H9 (cell line): ENCODE measurements around the gene MYOF. TPM values are rescaled to one million over a fixed set of nuclear protein-coding genes. Genes with fewer than 3 reads are reported as not detected.

Source experiments
- DNase-seq: peaks from one replicate; pipeline ENCODE4 v3.0.0-alpha.2; 2017
- H2AFZ ChIP-seq: one replicate; pipeline ENCODE4 v1.6.1; 2013; ENCODE audit warnings: mild to moderate bottlenecking, low read length, control low read depth, moderate library complexity
- H2AK5ac ChIP-seq: 2 replicates; pipeline ENCODE4 v1.6.1; 2013; ENCODE audit warnings: low read length, control low read depth, mixed read lengths; ENCODE audit not compliant: insufficient read length
- H2BK120ac ChIP-seq: one replicate; pipeline ENCODE4 v1.6.1; 2013; ENCODE audit warnings: low read depth, mild to moderate bottlenecking, low read length, control low read depth, inconsistent platforms; ENCODE audit not compliant: poor library complexity, severe bottlenecking
- H2BK12ac ChIP-seq: 2 replicates; pipeline ENCODE4 v1.6.1; 2013; ENCODE audit warnings: low read length, control low read depth, mixed read lengths, low read depth; ENCODE audit not compliant: insufficient read length
- H2BK15ac ChIP-seq: 2 replicates; pipeline ENCODE4 v1.6.1; 2013; ENCODE audit warnings: low read depth, low read length, control low read depth
- H2BK20ac ChIP-seq: one replicate; pipeline ENCODE4 v1.6.1; 2013; ENCODE audit warnings: low read depth, mild to moderate bottlenecking, low read length, control low read depth, inconsistent platforms; ENCODE audit not compliant: poor library complexity, severe bottlenecking
- H2BK5ac ChIP-seq: 2 replicates; pipeline ENCODE4 v1.6.1; 2013; ENCODE audit warnings: low read length, control low read depth, mixed read lengths; ENCODE audit not compliant: insufficient read length
- H3K14ac ChIP-seq: 2 replicates; pipeline ENCODE4 v1.6.1; 2013; ENCODE audit warnings: low read length, control low read depth; ENCODE audit not compliant: insufficient read depth
- H3K18ac ChIP-seq: 2 replicates; pipeline ENCODE4 v1.6.1; 2013; ENCODE audit warnings: low read depth, mild to moderate bottlenecking, mixed read lengths, low read length, control low read depth; ENCODE audit not compliant: insufficient read length
- H3K23ac ChIP-seq: 2 replicates; pipeline ENCODE4 v1.6.1; 2013; ENCODE audit warnings: low read length, control low read depth, mixed read lengths, low read depth; ENCODE audit not compliant: insufficient read length
- H3K23me2 ChIP-seq: 2 replicates; pipeline ENCODE4 v1.6.1; 2013; ENCODE audit warnings: low read depth, mild to moderate bottlenecking, mixed read lengths, low read length, control low read depth; ENCODE audit not compliant: insufficient read length, poor library complexity, severe bottlenecking
- H3K27ac ChIP-seq: 2 replicates; pipeline ENCODE4 v1.5.1; 2013; ENCODE audit warnings: low read length, control low read depth, mixed read lengths, low read depth; ENCODE audit not compliant: insufficient read length
- H3K27me3 ChIP-seq: 2 replicates; pipeline ENCODE4 v1.6.1; 2013; ENCODE audit warnings: low read length, control low read depth, inconsistent platforms; ENCODE audit not compliant: insufficient read depth
- H3K4ac ChIP-seq: 2 replicates; pipeline ENCODE4 v1.6.1; 2013; ENCODE audit warnings: low read depth, mild to moderate bottlenecking, control low read depth, inconsistent platforms, low read length, moderate library complexity
- H3K4me1 ChIP-seq: 2 replicates; pipeline ENCODE4 v1.6.1; 2013; ENCODE audit warnings: low read length, control low read depth, inconsistent platforms; ENCODE audit not compliant: insufficient read depth
- H3K4me2 ChIP-seq: 2 replicates; pipeline ENCODE4 v1.6.1; 2013; ENCODE audit warnings: low read length, control low read depth, mixed read lengths; ENCODE audit not compliant: insufficient read length, insufficient read depth
- H3K56ac ChIP-seq: 2 replicates; pipeline ENCODE4 v1.6.1; 2013; ENCODE audit warnings: low read depth, mild to moderate bottlenecking, mixed read lengths, low read length, control low read depth; ENCODE audit not compliant: insufficient read length
- H3K79me1 ChIP-seq: 2 replicates; pipeline ENCODE4 v1.6.1; 2013; ENCODE audit warnings: low read depth, mild to moderate bottlenecking, moderate library complexity, low read length, control low read depth, inconsistent platforms; ENCODE audit not compliant: insufficient read depth, poor library complexity, severe bottlenecking
- H3K79me2 ChIP-seq: 2 replicates; pipeline ENCODE4 v1.6.1; 2013; ENCODE audit warnings: low read length, control low read depth, inconsistent platforms; ENCODE audit not compliant: insufficient read depth
- H3K9ac ChIP-seq: 2 replicates; pipeline ENCODE4 v1.6.1; 2013; ENCODE audit warnings: low read length, control low read depth, mixed read lengths; ENCODE audit not compliant: insufficient read length; ENCODE audit errors: extremely low read depth
- H3K9me3 ChIP-seq: one replicate; pipeline ENCODE4 v1.6.1; 2013; ENCODE audit warnings: low read depth, low read length, inconsistent platforms; ENCODE audit not compliant: control insufficient read depth
- H3T11ph ChIP-seq: one replicate; pipeline ENCODE4 v1.6.1; 2013; ENCODE audit warnings: mild to moderate bottlenecking, low read length, control low read depth, inconsistent platforms
- H4K20me1 ChIP-seq: one replicate; pipeline ENCODE4 v1.6.1; 2013; ENCODE audit not compliant: control insufficient read depth, insufficient read length, insufficient read depth
- H4K5ac ChIP-seq: 2 replicates; pipeline ENCODE4 v1.6.1; 2013; ENCODE audit warnings: low read depth, mild to moderate bottlenecking, mixed read lengths, low read length, control low read depth; ENCODE audit not compliant: insufficient read length
- H4K8ac ChIP-seq: replicated peaks from 2 replicates; pipeline ENCODE4 v1.6.1; 2013; ENCODE audit warnings: low read length, control low read depth, mixed read lengths, low read depth; ENCODE audit not compliant: insufficient read length
- H4K91ac ChIP-seq: 2 replicates; pipeline ENCODE4 v1.6.1; 2013; ENCODE audit warnings: low read depth, mild to moderate bottlenecking, moderate library complexity, mixed read lengths, low read length, control low read depth; ENCODE audit not compliant: insufficient read length
- H3K27ac Mint-ChIP-seq, 3 experiments: 2 replicates in 2 of 3; 3 replicates in 1 of 3; pipeline ENCODE4 v1.8.0; 2020 to 2021; ENCODE audit warnings: mixed read lengths in 3 of 3, mild to moderate bottlenecking in 1 of 3, moderate library complexity in 1 of 3
- H3K27me3 Mint-ChIP-seq: 2 replicates; pipeline ENCODE4 v1.8.0; 2021; ENCODE audit warnings: low read depth, mild to moderate bottlenecking, moderate library complexity, mixed read lengths
- H3K36me3 Mint-ChIP-seq, 3 experiments: 2 replicates in 2 of 3; 3 replicates in 1 of 3; pipeline ENCODE4 v1.8.0; 2020 to 2021; ENCODE audit warnings: low read depth in 3 of 3, mixed read lengths in 3 of 3; ENCODE audit not compliant: insufficient read depth in 1 of 3
- H3K4me1 Mint-ChIP-seq, 2 experiments: 2 replicates each; pipeline ENCODE4 v1.8.0; 2020; ENCODE audit warnings: mixed read lengths in 2 of 2
- H3K4me3 Mint-ChIP-seq, 2 experiments: 2 replicates in 1 of 2; 3 replicates in 1 of 2; pipeline ENCODE4 v1.8.0; 2020 to 2021; ENCODE audit warnings: mild to moderate bottlenecking in 2 of 2, mixed read lengths in 2 of 2, moderate library complexity in 1 of 2
- H3K9me3 Mint-ChIP-seq, 2 experiments: 2 replicates in 1 of 2; 3 replicates in 1 of 2; pipeline ENCODE4 v1.8.0; 2020; ENCODE audit warnings: mild to moderate bottlenecking in 2 of 2, mixed read lengths in 2 of 2, moderate library complexity in 1 of 2
- WGBS: extraction: QIAGEN DNeasy Blood & Tissue Kit; methylation state at CpG from one replicate; pipeline ENCODE4 v1.1.7; 2013; ENCODE audit warnings: missing lambda C conversion rate, low lambda C conversion rate, mixed read lengths; ENCODE audit not compliant: insufficient read length; ENCODE audit errors: extremely low coverage; 5-methylcytosine and 5-hydroxymethylcytosine counted together
- total RNA-seq: library from RNA; stranded (reverse); gene quantifications from 2 replicates; pipeline ENCODE4 v1.2.1, GENCODE V29; 2021
- TF ChIP-seq, protein P1 (sequence below): fragments of 200-600 bp; sonication (generic); conservative IDR thresholded peaks from 3 replicates; pipeline ENCODE4 v1.8.0; 2021; ENCODE audit warnings: antibody characterized with exemption, mild to moderate bottlenecking

The MYOF gene
- total RNA-seq, 1 experiment from 2014 or later: 2.8 TPM

DNA sequence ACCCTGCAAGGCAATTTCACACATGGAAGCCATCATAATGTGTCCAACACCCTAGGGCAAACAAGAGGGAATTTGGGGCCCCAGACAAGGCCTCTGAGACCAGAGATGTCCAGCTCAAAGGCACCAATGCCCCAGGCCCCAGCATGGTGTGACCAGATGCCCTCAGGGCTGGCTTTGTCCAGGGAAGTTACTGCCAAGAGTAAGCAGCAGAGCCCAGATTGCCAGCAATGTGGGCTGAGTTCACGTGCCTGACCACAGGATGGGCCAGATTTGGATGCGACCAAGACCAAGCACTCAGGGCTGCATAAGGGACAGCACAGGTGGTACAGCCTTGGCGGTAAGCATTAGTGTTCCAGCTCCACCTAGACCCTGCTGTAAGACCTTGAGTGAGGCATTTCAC, 12.7 kb downstream of the MYOF start:
- H3K4ac ChIP-seq: no peak overlapping the region
- H4K8ac ChIP-seq: no peak overlapping the region
- H4K20me1 ChIP-seq: no peaks in the 10 kb centered on the region
- H2AFZ ChIP-seq: no peak overlapping the region
- H3K27me3 ChIP-seq: no peaks in the 10 kb centered on the region
- H2BK12ac ChIP-seq: no peak overlapping the region
- no peaks in the 10 kb centered on the region for H3K79me2 ChIP-seq
- no peaks in the 10 kb centered on the region; the same call in 1 of the 2 replicates for H3K4me1 ChIP-seq
- H2BK15ac ChIP-seq: no peak overlapping the region
- peaks cover 18 to 21% of the 10 kb centered on the region in 2 experiments for H3K4me1 Mint-ChIP-seq
- no CpG with 5 or more reads among the region's 3 CpGs for WGBS
- no peak overlapping the region for H3K18ac ChIP-seq
- TF ChIP-seq, protein P1, sequence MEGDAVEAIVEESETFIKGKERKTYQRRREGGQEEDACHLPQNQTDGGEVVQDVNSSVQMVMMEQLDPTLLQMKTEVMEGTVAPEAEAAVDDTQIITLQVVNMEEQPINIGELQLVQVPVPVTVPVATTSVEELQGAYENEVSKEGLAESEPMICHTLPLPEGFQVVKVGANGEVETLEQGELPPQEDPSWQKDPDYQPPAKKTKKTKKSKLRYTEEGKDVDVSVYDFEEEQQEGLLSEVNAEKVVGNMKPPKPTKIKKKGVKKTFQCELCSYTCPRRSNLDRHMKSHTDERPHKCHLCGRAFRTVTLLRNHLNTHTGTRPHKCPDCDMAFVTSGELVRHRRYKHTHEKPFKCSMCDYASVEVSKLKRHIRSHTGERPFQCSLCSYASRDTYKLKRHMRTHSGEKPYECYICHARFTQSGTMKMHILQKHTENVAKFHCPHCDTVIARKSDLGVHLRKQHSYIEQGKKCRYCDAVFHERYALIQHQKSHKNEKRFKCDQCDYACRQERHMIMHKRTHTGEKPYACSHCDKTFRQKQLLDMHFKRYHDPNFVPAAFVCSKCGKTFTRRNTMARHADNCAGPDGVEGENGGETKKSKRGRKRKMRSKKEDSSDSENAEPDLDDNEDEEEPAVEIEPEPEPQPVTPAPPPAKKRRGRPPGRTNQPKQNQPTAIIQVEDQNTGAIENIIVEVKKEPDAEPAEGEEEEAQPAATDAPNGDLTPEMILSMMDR: no peak
- no peaks in the 10 kb centered on the region for H3K9me3 ChIP-seq
- H3K56ac ChIP-seq: no peak overlapping the region
- H3K27me3 Mint-ChIP-seq: no peaks in the 10 kb centered on the region
- no peak overlapping the region for H4K91ac ChIP-seq
- no peak overlapping the region for H2BK5ac ChIP-seq
- H3K36me3 Mint-ChIP-seq: no peaks in the 10 kb centered on the region
- H3T11ph ChIP-seq: no peak overlapping the region
- no peak for DNase-seq
- H3K27ac ChIP-seq: no peak overlapping the region
- H3K4me3 Mint-ChIP-seq: no peak overlapping the region; a peak in 1 of 5 replicates
- no peaks in the 10 kb centered on the region for H3K79me1 ChIP-seq
- H3K14ac ChIP-seq: no peak overlapping the region
- no peaks in the 10 kb centered on the region; a peak in 1 of 5 replicates for H3K9me3 Mint-ChIP-seq
- no peak overlapping the region for H4K5ac ChIP-seq
- H3K4me2 ChIP-seq: no peak overlapping the region
- H3K27ac Mint-ChIP-seq: no peak overlapping the region; a peak in 2 of 7 replicates
- H3K23ac ChIP-seq: no peak overlapping the region
- H2BK120ac ChIP-seq: no peak overlapping the region
- no peak overlapping the region for H2BK20ac ChIP-seq
- no peak overlapping the region for H3K9ac ChIP-seq
- no peak overlapping the region for H2AK5ac ChIP-seq
- H3K23me2 ChIP-seq: no peaks in the 10 kb centered on the region
